ENCODE measurements around the gene STAB2.
A peak's percentile ranks its signal among the peaks of the same experiment; 100 is the strongest.

The STAB2 gene

GRCh38 chr12:103751171-103751570 lies 164.1 kb downstream of the STAB2 start:
- ChIA-PET POLR2A (ENCODE audit: low non-redundant PET) (no interaction called here), CTCF (no interaction called here)
- H3K27ac ChIP-seq: no peak overlapping the region
- no peak for TF ChIP-seq CTCF (conservative IDR thresholded peaks at IDR 0.05; ENCODE audit: low read depth)
- DNase-seq (ENCODE audit: low spot score): no peak

GRCh38 chr12:103751600-103751999 lies 164.5 kb downstream of the STAB2 start:
- DNase-seq (ENCODE audit: low spot score): no peak
- no peak overlapping the region for H3K27ac ChIP-seq
- CTCF ChIA-PET: no interaction called here
- no peak for TF ChIP-seq CTCF (conservative IDR thresholded peaks at IDR 0.05; ENCODE audit: low read depth)
- POLR2A ChIA-PET (ENCODE audit: low non-redundant PET): no interaction called here

DNA sequence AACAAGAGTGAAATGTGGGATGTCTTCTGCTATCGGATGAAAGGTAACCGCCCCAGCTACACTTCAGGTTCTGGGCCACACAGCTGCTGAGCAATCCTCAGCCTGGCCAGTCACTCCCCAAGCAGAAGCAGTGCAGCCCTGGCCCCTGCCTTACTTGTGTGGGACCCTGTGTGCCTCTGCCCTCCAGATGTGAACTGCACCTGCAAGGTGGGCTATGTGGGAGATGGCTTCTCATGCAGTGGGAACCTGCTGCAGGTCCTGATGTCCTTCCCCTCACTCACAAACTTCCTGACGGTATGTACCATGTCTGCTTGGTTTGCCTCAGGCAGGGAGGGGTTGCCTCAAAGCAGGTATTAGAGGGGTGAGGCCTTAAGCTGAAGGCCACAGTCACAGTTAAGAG lies 168.4 kb downstream of the STAB2 start:
- no peak overlapping the region for H3K27ac ChIP-seq
- no peak for DNase-seq (ENCODE audit: low spot score)
- POLR2A ChIA-PET (ENCODE audit: low non-redundant PET): no interaction called here
- TF ChIP-seq CTCF (conservative IDR thresholded peaks at IDR 0.05; ENCODE audit: low read depth): no peak
- CTCF ChIA-PET: no interaction called here

DNA sequence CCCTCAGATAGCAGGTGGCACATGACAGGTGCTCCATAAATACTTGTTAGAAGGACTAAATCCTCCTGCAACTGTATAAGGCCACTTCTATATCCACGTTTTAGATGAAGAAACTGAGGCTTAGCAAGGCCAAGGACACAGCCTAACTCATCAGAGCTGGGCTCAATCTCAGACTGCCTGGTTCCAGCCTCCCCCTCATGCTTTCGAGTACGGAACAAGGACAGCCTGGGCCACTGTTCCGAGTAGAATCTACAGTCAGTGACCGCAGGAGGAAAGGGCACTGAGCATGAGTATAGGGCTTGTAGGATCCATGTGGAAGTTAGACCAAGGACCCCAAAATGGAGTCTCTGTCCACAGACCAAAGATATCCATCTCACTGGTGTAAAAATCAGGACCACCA lies 169.4 kb downstream of the STAB2 start:
- ChIA-PET POLR2A (ENCODE audit: low non-redundant PET) (no interaction called here), CTCF (no interaction called here)
- H3K27ac ChIP-seq: no peak overlapping the region
- TF ChIP-seq CTCF (conservative IDR thresholded peaks at IDR 0.05; ENCODE audit: low read depth): no peak
- DNase-seq (ENCODE audit: low spot score): no peak

DNA sequence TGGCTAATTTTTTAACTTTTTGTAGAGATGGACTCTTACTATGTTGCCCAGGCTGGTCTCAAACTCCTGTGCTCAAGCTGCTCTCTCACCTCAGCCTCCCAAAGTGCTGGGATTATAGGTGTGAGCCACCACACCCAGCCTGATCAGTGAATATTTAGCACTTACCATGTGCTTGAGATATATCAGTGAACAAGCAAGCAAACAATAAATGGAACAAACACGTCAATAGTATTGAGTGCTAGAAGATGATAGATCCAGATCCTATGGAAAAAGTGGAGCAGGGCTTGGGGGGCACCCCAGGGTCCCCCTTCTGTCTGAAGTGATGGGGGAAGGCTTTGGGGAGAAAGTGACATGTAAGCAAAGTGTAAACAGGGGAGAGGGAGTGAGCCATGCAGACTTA lies 170.2 kb downstream of the STAB2 start:
- CTCF ChIA-PET: no interaction called here
- peak overlapping the region; percentile 66; the same call in 1 of the 2 replicates for H3K27ac ChIP-seq
- DNase-seq (ENCODE audit: low spot score): no peak
- no peak for TF ChIP-seq CTCF (conservative IDR thresholded peaks at IDR 0.05; ENCODE audit: low read depth)
- POLR2A ChIA-PET (ENCODE audit: low non-redundant PET): no interaction called here

- ChIA-PET POLR2A (ENCODE audit: low non-redundant PET) (no interaction called here), CTCF (no interaction called here)
- TF ChIP-seq CTCF (conservative IDR thresholded peaks at IDR 0.05; ENCODE audit: low read depth): no peak
- DNase-seq (ENCODE audit: low spot score): no peak
- H3K27ac ChIP-seq: peak overlapping the region; percentile 66
Measured at GRCh38 chr12:103758310-103759089, 171.4 kb downstream of the STAB2 start.

All from RWPE1 (cell line).